Colon (tissue), 2 donors: Measurements from ENCODE around the gene ANAPC2.
"Not testable (repeated sequence)": the region's sequence is repeated elsewhere in the genome, so short reads cannot be mapped to it uniquely, and the experiment has no call there.

Experiments used
- FAIRE-seq: peaks from 2 replicates; lab custom pipeline; 2012; peaks lifted over from hg19 to GRCh38; lab: Jason Lieb, UNC
- donor health status: control.
- donor health status: control.

ANAPC2 gene

GRCh38 chr9:137143459-137143858, 44.9 kb downstream of the ANAPC2 start:
- no peak for FAIRE-seq

DNA sequence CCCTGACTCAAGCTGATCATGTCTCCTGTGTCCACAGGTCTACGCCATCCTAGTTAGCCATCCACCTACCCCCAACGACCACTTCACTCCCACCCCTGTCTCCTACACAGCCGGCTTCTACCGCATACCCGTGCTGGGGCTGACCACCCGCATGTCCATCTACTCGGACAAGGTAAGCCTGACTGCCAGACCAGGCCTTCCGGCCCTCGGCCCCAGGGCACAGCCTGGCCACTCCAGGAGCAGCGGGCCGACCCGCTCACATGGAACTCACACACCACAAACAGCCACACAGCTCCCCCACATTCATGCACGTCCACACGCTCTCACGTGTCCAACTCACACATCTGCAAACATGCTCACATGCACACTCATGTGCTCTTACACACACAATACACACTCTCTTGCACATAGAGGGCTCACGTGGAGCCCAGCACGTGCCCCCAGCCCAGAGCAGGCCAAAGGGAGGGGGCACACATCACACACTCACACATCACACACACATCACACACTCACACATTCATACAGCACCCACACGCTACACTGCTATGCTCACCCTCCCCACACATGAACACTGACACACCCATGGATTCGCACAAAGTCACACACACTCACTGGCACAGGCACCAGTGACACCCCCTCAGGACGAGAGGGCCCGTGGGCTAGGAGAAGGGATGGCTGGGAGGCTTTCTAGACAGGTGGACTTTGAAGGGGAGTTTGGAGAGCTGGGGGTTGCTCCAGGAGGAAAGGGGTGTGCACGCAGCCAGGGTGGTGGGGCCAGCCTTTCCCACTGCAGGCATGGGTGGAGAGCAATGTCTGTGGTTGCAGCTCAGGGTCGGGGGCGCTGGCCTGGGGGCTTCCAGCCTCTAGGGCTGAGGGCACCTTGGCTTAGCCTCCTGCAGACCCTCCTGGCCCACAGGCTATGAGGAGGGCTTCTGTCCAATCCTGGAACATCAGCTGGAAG, 46.1 kb downstream of the ANAPC2 start:
- FAIRE-seq, result no peak

DNA sequence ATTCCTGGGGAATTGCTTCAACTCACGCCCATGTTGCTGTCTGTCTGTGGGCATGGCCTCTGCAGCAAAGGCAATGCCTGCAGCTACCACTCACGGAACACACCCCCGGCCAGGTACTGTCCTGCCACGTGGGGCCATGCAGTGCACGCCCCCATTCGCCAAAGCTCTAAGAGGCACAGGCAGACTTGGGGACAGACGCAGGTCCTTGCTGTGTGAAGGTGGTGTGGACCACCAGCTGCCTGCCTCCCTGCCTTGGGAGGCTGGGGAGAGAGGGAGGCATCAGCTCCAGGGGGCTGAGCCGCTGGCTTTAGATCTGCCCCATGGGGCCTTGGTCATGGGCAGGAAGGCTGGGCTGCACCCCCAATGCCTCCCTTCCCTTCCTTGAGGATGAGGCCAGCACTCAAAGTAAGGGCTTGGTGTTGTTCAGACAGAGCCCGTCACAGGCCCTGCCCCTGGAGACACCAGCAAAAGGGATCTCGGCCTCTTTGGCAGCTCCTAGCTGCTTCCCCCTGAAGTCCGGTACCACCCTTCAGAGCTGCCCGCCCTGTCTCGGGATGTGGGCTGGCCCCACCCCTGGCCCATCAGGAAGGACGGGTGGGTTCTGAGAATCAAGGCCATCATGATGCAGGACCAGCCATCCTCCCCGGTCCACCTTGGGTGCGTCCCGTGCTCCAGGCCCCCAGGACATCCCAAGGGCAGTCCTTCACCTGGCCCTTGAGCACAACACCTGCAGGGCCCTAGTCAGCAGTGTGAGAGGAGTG, 47.1 kb downstream of the ANAPC2 start:
- no peak for FAIRE-seq

DNA sequence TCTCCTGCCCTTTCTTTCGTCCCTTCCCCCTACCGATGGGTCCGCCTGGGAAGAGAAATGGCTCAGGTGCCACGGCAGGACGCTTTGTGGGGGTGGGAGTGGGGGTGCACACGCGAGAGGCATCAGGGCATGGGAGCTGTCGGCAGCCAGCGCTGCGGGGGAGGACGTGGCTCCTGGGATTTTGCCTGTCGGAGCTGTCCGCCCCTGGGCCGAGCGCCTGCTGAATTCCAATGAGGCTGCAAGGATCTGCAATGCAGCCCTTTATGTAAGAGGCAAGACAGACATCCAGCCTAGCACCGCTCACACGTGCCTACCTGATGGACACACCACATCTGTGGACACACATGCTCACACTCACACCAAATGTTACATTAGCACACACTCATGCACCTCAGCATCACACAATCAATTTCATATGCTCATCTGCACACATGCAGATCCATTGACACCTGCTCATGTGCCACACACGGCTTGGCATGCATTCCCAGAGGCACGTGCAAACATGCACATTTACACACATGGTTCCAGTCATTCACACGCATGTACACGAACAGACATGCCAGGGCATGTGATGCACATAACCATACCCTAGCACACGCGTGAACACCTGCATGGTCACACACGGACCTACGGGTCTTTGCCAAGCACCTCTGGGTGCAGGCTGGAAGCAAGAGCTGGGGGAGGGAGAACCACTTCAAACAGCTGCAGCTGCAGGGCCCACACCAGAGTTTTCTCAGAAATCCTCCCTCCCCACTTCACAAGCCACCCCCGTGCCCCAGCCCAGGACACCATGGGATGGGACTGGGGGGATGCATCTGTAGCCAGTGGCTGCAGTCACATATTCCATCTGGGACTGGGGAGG, 48.0 kb downstream of the ANAPC2 start:
- FAIRE-seq, result no peak

DNA sequence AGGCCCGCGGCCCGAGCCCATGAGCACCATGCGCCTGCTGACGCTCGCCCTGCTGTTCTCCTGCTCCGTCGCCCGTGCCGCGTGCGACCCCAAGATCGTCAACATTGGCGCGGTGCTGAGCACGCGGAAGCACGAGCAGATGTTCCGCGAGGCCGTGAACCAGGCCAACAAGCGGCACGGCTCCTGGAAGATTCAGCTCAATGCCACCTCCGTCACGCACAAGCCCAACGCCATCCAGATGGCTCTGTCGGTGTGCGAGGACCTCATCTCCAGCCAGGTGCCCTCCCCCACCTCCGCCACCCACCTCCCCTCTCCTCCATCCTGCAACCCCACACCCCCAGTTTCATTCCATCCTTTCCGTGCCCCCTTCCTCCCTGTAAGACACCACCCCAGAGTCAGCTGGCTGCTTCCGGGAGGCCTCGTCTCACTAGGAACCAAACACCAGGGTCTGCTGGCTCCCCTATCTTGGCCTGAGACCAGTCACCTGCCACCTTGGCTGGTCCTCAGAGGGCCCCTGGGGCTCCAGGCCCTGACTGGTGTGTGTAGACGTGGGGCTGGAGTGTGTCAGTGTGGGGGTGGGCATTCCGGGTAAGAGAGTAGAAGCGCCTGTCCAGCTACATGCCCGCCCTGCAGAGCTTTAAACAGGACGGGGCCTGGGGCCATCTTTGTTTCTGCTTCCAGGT, 48.8 kb downstream of the ANAPC2 start:
- FAIRE-seq, result no peak

- no peak for FAIRE-seq
Observed at GRCh38 chr9:137138722-137139467, 49.5 kb downstream of the ANAPC2 start, which contains the start of gene GRIN1. Gene GRIN1 (plus strand): TSS chr9:137139154. CDS start chr9:137139487, 333 bp downstream.

- FAIRE-seq, result no peak
Observed at GRCh38 chr9:137138058-137138721, 50.2 kb downstream of the ANAPC2 start.

DNA sequence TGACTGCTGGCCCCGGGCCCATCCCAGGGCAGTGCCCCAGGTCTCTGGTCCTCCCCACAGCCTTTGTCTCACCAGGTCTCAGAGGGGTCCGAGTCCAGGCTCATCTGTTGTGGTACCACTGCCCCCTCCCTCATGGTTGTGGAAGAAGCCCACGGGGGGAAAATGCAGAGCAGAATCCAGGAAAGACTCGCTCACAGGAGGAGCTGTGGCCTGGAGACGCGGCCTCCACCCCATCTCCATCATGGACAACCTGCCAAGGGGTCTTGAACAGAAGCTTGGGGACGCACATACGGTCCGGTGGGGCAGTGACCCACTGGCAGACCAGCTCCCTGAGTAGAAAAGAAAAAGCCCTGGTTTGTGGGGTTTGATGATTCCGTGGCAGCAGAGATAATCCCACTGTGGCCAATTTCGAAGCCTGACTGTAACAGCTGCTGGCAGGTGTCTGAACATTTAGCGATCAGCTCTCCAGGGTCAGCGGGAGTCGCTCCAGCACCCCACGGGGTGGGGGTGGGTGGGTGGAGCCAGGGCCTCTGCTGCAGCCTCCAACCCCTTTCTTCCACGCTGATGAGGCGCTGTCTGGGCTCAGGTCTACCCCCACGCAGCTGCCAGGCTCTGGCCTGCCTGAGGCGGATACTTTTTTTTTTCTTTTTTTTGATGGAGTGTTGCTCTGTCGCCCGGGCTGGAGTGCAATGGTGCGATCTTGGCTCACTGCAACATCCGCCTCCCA, 51.3 kb downstream of the ANAPC2 start:
- no peak for FAIRE-seq

- no peak for FAIRE-seq
Observed at GRCh38 chr9:137136261-137136880, 52.0 kb downstream of the ANAPC2 start.

- not testable (repeated sequence) for FAIRE-seq
Observed at GRCh38 chr9:137135154-137135553, 53.2 kb downstream of the ANAPC2 start.

- no peak for FAIRE-seq
Observed at GRCh38 chr9:137134191-137134590, 54.2 kb downstream of the ANAPC2 start.

DNA sequence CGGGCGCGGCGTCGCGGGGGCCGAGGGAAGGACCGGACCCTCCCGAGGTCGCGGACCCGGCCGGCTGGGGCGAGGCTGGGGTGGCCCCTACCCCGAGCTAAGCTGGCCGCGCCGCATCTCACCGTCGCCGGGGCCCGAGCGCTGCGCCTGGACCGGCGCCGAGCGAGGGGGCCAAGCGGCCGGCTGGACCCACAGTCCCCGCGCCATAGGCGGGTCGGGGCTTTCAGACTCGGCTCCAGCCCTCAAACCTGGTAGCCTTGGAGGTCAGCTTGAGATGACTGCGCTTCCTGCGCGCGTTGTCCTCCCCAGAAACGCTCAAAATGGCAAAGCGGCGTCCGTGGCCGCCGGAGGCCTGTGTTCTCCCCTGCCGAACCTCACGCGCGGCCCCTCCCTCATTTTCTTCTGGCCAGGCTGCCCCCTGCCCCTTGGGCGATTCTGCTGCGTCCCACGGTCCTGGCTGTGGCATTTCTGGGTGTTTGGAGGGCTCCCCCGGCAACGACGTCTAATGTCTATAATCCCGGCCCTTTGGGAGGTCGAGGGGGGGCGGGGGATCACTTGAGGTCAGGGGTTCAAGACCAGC, 58.1 kb downstream of the ANAPC2 start:
- FAIRE-seq, result no peak

DNA sequence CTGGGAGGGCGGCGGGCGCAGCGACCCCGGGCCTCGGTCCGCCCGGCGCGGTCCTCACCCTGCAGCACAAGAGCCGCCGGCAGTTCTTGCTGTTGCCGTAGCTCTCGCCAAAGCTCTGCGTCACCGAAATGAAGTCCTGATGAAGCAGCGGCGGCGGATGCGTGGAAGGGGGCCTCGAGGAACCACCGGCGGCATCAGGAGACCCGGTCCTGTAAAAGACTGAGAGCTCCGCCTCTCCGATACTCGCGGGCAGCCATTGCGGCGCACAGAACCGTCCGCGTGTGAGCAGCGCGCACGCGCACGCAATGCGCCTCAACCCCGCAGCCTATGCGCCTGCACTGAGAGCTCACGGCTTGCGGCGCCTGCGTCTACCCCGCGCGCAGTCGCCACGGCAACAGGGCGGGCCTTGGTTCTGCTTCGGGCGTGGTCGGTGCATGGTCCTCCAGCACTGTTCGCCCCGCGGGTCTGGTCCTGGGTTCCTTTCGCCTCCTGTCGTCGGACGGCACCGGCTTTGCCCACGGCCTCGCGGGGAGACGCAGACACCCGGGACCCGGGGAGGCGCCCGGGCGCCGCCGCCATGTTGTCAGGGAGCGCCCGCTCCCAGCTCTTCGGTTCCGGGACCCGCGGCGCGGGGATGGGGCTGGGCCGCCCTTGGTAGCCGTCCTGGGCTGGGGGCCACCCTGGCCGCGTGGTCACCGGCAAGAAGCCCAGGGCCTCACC, 58.7 kb downstream of the ANAPC2 start:
- no peak for FAIRE-seq

DNA sequence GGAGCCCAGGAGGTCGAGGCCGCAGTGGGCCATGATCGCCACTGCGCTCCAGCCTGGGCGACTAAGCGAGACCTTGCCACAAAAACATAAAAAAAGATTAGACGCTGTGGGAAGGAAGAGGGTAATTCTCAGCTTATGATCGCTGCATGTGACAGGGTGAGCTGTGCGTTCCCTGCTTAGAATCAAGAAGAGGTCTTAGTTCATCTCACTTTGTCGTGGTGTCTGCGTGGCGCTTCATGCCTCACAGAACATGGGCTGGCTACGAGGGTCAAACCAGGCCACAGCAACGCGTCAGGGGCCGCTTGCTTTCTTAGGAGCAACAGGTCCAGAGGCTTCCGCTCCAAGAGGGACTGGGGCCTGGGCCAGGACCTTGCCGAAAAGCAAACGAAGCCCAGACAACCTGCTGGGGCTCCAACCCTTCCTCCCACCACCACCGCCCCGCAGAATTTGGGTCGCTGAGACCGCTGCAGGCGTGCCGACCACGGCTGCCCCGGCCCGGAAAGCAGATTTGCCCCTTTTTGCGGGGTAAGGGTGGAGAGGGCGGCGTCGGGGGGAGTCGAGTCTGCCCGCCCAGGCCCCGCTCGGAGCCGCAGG, 59.4 kb downstream of the ANAPC2 start:
- FAIRE-seq, result no peak

- no peak for FAIRE-seq
Observed at GRCh38 chr9:137128158-137128861, 60.0 kb downstream of the ANAPC2 start.

DNA sequence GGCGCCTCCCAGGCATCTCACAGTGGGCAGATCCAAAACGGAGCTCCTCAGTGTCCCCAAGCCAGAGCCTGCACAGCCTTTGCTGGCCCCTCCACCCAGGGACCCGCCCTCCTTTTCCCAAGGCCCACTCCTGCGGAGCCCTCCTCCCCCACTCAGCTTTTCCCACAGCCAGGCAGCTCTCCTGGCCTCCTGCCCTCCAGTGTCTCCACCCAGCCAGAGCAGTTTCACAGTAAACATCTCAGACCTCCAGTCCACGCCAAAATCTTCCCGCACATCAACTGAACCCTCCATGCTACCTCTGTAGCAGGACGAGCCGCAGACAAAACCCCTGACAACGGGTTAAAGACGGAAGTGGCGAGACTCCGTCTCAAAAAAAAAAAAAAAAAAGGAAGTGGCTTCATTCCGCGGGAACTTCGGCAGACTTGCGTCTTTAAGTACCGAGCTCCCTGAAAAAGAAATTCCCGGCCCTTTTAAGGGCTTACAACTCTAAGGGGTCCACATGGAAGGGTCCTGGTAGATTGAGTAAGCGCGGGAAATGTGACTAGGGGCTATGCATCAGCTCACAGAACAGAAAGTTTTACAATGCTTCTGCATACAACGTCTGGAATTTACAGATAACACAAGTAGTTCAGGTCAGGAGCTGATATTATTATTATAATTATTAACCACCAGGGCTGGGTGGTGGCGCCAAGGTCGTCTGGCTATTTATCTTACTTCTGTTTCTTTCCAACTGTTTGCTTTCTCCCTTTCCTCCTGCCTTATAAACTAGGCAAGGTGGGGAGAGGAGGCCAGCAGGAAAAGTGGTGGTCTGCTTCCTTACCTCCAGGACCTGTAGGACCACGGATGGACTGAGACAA, 60.8 kb downstream of the ANAPC2 start:
- FAIRE-seq, result no peak
